ENCODE measurements around the gene FOXA2.

FOXA2 gene

GRCh38 chr20:22581437-22582385 lies 2.7 kb downstream of the FOXA2 start:
- TF ChIP-seq CTCF (IDR thresholded peaks at IDR 0.05; ENCODE audit: low read length) (no peak), EZH2 (IDR thresholded peaks at IDR 0.05; ENCODE audit: borderline replicate concordance, low read length) (no peak)
- H3K9me3 ChIP-seq (ENCODE audit: low read length) = no peaks in the 10 kb centered on the region
- no peak overlapping the region for H3K4me3 ChIP-seq (ENCODE audit: low read depth, low read length, poor library complexity, severe bottlenecking)
- no peaks in the 10 kb centered on the region for H3K9me2 ChIP-seq (ENCODE audit: low read depth, low read length)
- H4K20me1 ChIP-seq (ENCODE audit: insufficient read depth, low read length) = no peaks in the 10 kb centered on the region
- no peaks in the 10 kb centered on the region for H3K4me1 ChIP-seq (ENCODE audit: insufficient read depth, low read length, severe bottlenecking)
- H3K9ac ChIP-seq (ENCODE audit: low read length) = no peak overlapping the region
- no peak overlapping the region for H3K27ac ChIP-seq (ENCODE audit: low read depth, low read length, poor library complexity, severe bottlenecking)
- H3K27me3 ChIP-seq (ENCODE audit: insufficient read depth, low read length) = no peaks in the 10 kb centered on the region
- H2AFZ ChIP-seq (ENCODE audit: low read length) = no peak overlapping the region
- H3F3A ChIP-seq (ENCODE audit: insufficient read depth, low read length) = no peaks in the 10 kb centered on the region
- no peaks in the 10 kb centered on the region for H3K36me3 ChIP-seq (ENCODE audit: insufficient read depth, low read length)
- H3K4me2 ChIP-seq (ENCODE audit: low read length) = no peak overlapping the region
- H3K79me2 ChIP-seq (ENCODE audit: insufficient read depth, low read length) = no peaks in the 10 kb centered on the region

GRCh38 chr20:22579711-22580697 lies 4.4 kb downstream of the FOXA2 start:
- Histone ChIP-seq H3K27ac (ENCODE audit: low read depth, low read length, poor library complexity, severe bottlenecking) (no peak overlapping the region), H3F3A (ENCODE audit: insufficient read depth, low read length) (no peaks in the 10 kb centered on the region), H3K36me3 (ENCODE audit: insufficient read depth, low read length) (no peaks in the 10 kb centered on the region), H3K9ac (ENCODE audit: low read length) (no peak overlapping the region), H3K9me3 (ENCODE audit: low read length) (no peaks in the 10 kb centered on the region), H3K4me3 (ENCODE audit: low read depth, low read length, poor library complexity, severe bottlenecking) (no peak overlapping the region), H2AFZ (ENCODE audit: low read length) (no peak overlapping the region), H3K27me3 (ENCODE audit: insufficient read depth, low read length) (no peaks in the 10 kb centered on the region), H3K4me1 (ENCODE audit: insufficient read depth, low read length, severe bottlenecking) (no peaks in the 10 kb centered on the region), H3K4me2 (ENCODE audit: low read length) (no peak overlapping the region), H4K20me1 (ENCODE audit: insufficient read depth, low read length) (no peaks in the 10 kb centered on the region), H3K9me2 (ENCODE audit: low read depth, low read length) (no peaks in the 10 kb centered on the region), H3K79me2 (ENCODE audit: insufficient read depth, low read length) (no peaks in the 10 kb centered on the region)
- TF ChIP-seq CTCF (IDR thresholded peaks at IDR 0.05; ENCODE audit: low read length) (no peak), EZH2 (IDR thresholded peaks at IDR 0.05; ENCODE audit: borderline replicate concordance, low read length) (no peak)

GRCh38 chr20:22579119-22579427 lies 5.3 kb downstream of the FOXA2 start:
- H3K9me3 ChIP-seq (ENCODE audit: low read length) = no peaks in the 10 kb centered on the region
- H3K27ac ChIP-seq (ENCODE audit: low read depth, low read length, poor library complexity, severe bottlenecking) = no peak overlapping the region
- no peaks in the 10 kb centered on the region for H3K27me3 ChIP-seq (ENCODE audit: insufficient read depth, low read length)
- H3K79me2 ChIP-seq (ENCODE audit: insufficient read depth, low read length) = no peaks in the 10 kb centered on the region
- H3K4me1 ChIP-seq (ENCODE audit: insufficient read depth, low read length, severe bottlenecking) = no peaks in the 10 kb centered on the region
- no peak overlapping the region for H2AFZ ChIP-seq (ENCODE audit: low read length)
- H3K4me2 ChIP-seq (ENCODE audit: low read length) = no peak overlapping the region
- H3K36me3 ChIP-seq (ENCODE audit: insufficient read depth, low read length) = no peaks in the 10 kb centered on the region
- no peak overlapping the region for H3K4me3 ChIP-seq (ENCODE audit: low read depth, low read length, poor library complexity, severe bottlenecking)
- no peaks in the 10 kb centered on the region for H4K20me1 ChIP-seq (ENCODE audit: insufficient read depth, low read length)
- no peak overlapping the region for H3K9ac ChIP-seq (ENCODE audit: low read length)
- no peaks in the 10 kb centered on the region for H3K9me2 ChIP-seq (ENCODE audit: low read depth, low read length)
- TF ChIP-seq EZH2 (IDR thresholded peaks at IDR 0.05; ENCODE audit: borderline replicate concordance, low read length) = no peak
- TF ChIP-seq CTCF (IDR thresholded peaks at IDR 0.05; ENCODE audit: low read length) = no peak
- no peaks in the 10 kb centered on the region for H3F3A ChIP-seq (ENCODE audit: insufficient read depth, low read length)
